K562 (cell line): Measurements from ENCODE around the gene CREB3L1. TPM values are rescaled to one million over a fixed set of nuclear protein-coding genes. Genes with fewer than 3 reads are reported as not detected.

ENCODE experiments used
- AFF1 ChIP-seq, 2 experiments: fragments of 450-650 bp; IDR thresholded peaks; 2 replicates each; pipeline ENCODE4 v1.6.1; 2018; ENCODE audit warnings: mild to moderate bottlenecking in 2 of 2, low read depth in 1 of 2; ENCODE audit not compliant: partially characterized antibody in 2 of 2
- DEAF1 ChIP-seq: fragments of 450-650 bp; formaldehyde crosslinking; IDR thresholded peaks from 2 replicates; pipeline ENCODE4 v1.4.0; 2020; ENCODE audit warnings: mild to moderate bottlenecking, moderate library complexity
- HBP1 ChIP-seq: fragments of 450-650 bp; formaldehyde crosslinking; IDR thresholded peaks from 2 replicates; pipeline ENCODE4 v1.4.0; 2022; ENCODE audit warnings: missing genetic modification characterization
- HMG20A ChIP-seq: fragments of 450-650 bp; formaldehyde crosslinking; conservative IDR thresholded peaks from 2 replicates; pipeline ENCODE4 v1.4.0; 2020; ENCODE audit warnings: mild to moderate bottlenecking, mixed read lengths
- MAX ChIP-seq: sonication (generic); formaldehyde crosslinking; IDR thresholded peaks from 2 replicates; pipeline ENCODE4 v1.9.0; 2022; ENCODE audit warnings: mild to moderate bottlenecking, missing genetic modification reagents
- MBD2 ChIP-seq: sonication (generic); IDR thresholded peaks from 2 replicates; pipeline ENCODE4 v1.6.1; 2016; ENCODE audit warnings: low read depth, borderline replicate concordance
- MEF2D ChIP-seq: conservative IDR thresholded peaks from 2 replicates; pipeline ENCODE4 v1.6.1; 2016; ENCODE audit warnings: low read depth, missing genetic modification characterization, missing compliant biosample characterization
- MXD1 ChIP-seq: fragments of 250-450 bp; sonication (Bioruptor Pico); IDR thresholded peaks from 2 replicates; pipeline ENCODE4 v1.8.0; 2021; ENCODE audit warnings: borderline replicate concordance, mild to moderate bottlenecking, moderate library complexity; ENCODE audit not compliant: poor library complexity, severe bottlenecking
- POLR2AphosphoS5 ChIP-seq: IDR thresholded peaks from 2 replicates; pipeline ENCODE4 v1.6.1; 2011; ENCODE audit warnings: mild to moderate bottlenecking, low read depth, low read length, moderate library complexity; ENCODE audit not compliant: control insufficient read depth, insufficient read depth
- POLR2G ChIP-seq: fragments of 200-400 bp; formaldehyde crosslinking; IDR thresholded peaks from 2 replicates; pipeline ENCODE4 v1.6.1; 2017; ENCODE audit warnings: low read depth, mild to moderate bottlenecking, antibody characterized with exemption, low read length, moderate library complexity
- PTTG1 ChIP-seq: fragments of 450-650 bp; IDR thresholded peaks from 2 replicates; pipeline ENCODE4 v1.6.1; 2016; ENCODE audit warnings: low read depth, mild to moderate bottlenecking, missing genetic modification characterization, missing compliant biosample characterization
- SNIP1 ChIP-seq: fragments of 450-650 bp; IDR thresholded peaks from 2 replicates; pipeline ENCODE4 v1.7.1; 2017; ENCODE audit warnings: low read depth, mild to moderate bottlenecking
- TEAD2 ChIP-seq: fragments of 450-650 bp; IDR thresholded peaks from 2 replicates; pipeline ENCODE4 v1.6.1; 2016; ENCODE audit warnings: missing genetic modification characterization, control low read depth, missing compliant biosample characterization
- YY1 ChIP-seq, 3 experiments: IDR thresholded peaks; 2 replicates each; pipeline ENCODE4 v1.6.1; 2011; ENCODE audit warnings: low read length in 2 of 3, mild to moderate bottlenecking in 2 of 3, moderate library complexity in 2 of 3, borderline replicate concordance in 1 of 3, control low read depth in 1 of 3, low read depth in 1 of 3; ENCODE audit not compliant: insufficient read depth in 3 of 3, insufficient replicate concordance in 2 of 3, control insufficient read depth in 1 of 3, insufficient read length in 1 of 3; ENCODE audit errors: extremely low read depth in 1 of 3
- ZFPM2 ChIP-seq: fragments of 250-450 bp; sonication (Bioruptor Pico); IDR thresholded peaks from 2 replicates; pipeline ENCODE4 v1.5.1; 2022; ENCODE audit warnings: mild to moderate bottlenecking
- ZNF124 ChIP-seq: sonication (generic); formaldehyde crosslinking; IDR thresholded peaks from 2 replicates; pipeline ENCODE4 v1.8.1; 2022; ENCODE audit warnings: missing genetic modification reagents
- ZNF778 ChIP-seq: fragments of 450-650 bp; formaldehyde crosslinking; IDR thresholded peaks from 2 replicates; pipeline ENCODE4 v1.4.0; 2020; ENCODE audit warnings: mild to moderate bottlenecking, moderate library complexity
- ZNF79 ChIP-seq: fragments of 250-450 bp; sonication (Bioruptor Pico); IDR thresholded peaks from 2 replicates; pipeline ENCODE4 v1.4.0; 2020; ENCODE audit warnings: low read depth, mild to moderate bottlenecking, moderate library complexity
- polyA plus RNA-seq, 8 experiments: library from polyadenylated mRNA; depleted of rRNA in 4 of 8; stranded (reverse) in 5 of 8; unstranded in 3 of 8; fragments of >200 nt; fragmentation: Nextera tagmentation in 2 of 8; fragmentation: Illumina TruSeq in 1 of 8; extraction: Ambion mirVana in 2 of 8; extraction: Trizol in 1 of 8; gene quantifications; 2 replicates each; pipeline versions ENCODE4 v1.2.1 to v1.2.3, GENCODE V29; 2011 to 2014; ENCODE audit warnings: inconsistent platforms in 1 of 8, missing spikeins in 1 of 8
- total RNA-seq, 7 experiments: library from RNA; depleted of rRNA in 6 of 7; stranded (reverse); fragments of >200 nt in 6 of 7; fragmentation: Illumina TruSeq in 2 of 7; extraction: Trizol in 2 of 7; gene quantifications; 2 replicates each; pipeline versions ENCODE4 v1.2.1 to v1.2.3, GENCODE V29; 2011 to 2021; ENCODE audit warnings: low replicate concordance in 1 of 7

The CREB3L1 gene
- total and polyA plus RNA-seq, 9 of the 15 experiments (the other 6 are each of a cell fraction or from before 2014, with no cell fraction given): 1.2 to 27.6 (median 3.7) TPM

- peak in 1 of 2 experiments; percentile 33 for TF ChIP-seq AFF1 (IDR thresholded peaks at IDR 0.05; ENCODE audit: low read depth in 1 of 2, partially characterized antibody in 2 of 2)
- TF ChIP-seq SNIP1: no peak
- TF ChIP-seq POLR2G: peak; percentile 74
- no peak for TF ChIP-seq HMG20A (CRISPR knock-in tag)
- TF ChIP-seq ZFPM2 (CRISPR knock-in tag): no peak
- no peak for TF ChIP-seq MEF2D (tag)
- TF ChIP-seq ZNF124 (CRISPR knock-in tag): no peak
- TF ChIP-seq PTTG1: no peak
- TF ChIP-seq HBP1 (CRISPR knock-in tag): no peak
- no peak for TF ChIP-seq ZNF79 (CRISPR knock-in tag)
- TF ChIP-seq TEAD2: no peak
- TF ChIP-seq MXD1 (CRISPR knock-in tag): no peak
- TF ChIP-seq YY1 (IDR thresholded peaks at IDR 0.05; ENCODE audit: borderline replicate concordance in 1 of 3, control insufficient read depth in 1 of 3, extremely low read depth in 1 of 3, insufficient read depth in 3 of 3, insufficient read length in 1 of 3, insufficient replicate concordance in 2 of 3, low read depth in 1 of 3, low read length in 2 of 3): peak in 1 of 3 experiments; percentile 55
- peak; percentile 20 for TF ChIP-seq MAX
- TF ChIP-seq DEAF1 (CRISPR knock-in tag): peak; percentile 47; the same call in 1 of the 2 replicates
- TF ChIP-seq MBD2: no peak
- TF ChIP-seq ZNF778 (CRISPR knock-in tag): no peak
- TF ChIP-seq POLR2AphosphoS5: peak; percentile 16; the same call in 1 of the 2 replicates
Observed at GRCh38 chr11:46352063-46352841, 74.8 kb downstream of the CREB3L1 start (continued).
